Activated gamma-delta T cell (primary cell): Measurements from ENCODE around the gene SORCS2.

Experiments used
- DNase-seq: peaks from one replicate; lab custom pipeline; 2025; lab: John Stamatoyannopoulos, UW

The SORCS2 gene

GRCh38 chr4:7428261-7429068 lies 236.1 kb downstream of the SORCS2 start:
- DNase-seq: no peak

- no peak for DNase-seq
Observed at GRCh38 chr4:7429069-7429416, 236.7 kb downstream of the SORCS2 start.

GRCh38 chr4:7429601-7430078 lies 237.3 kb downstream of the SORCS2 start:
- no peak for DNase-seq

- DNase-seq: no peak
Observed at GRCh38 chr4:7430368-7430964, 238.1 kb downstream of the SORCS2 start.

- DNase-seq: no peak
Observed at GRCh38 chr4:7430965-7431695, 238.8 kb downstream of the SORCS2 start.

GRCh38 chr4:7431696-7432530 lies 239.6 kb downstream of the SORCS2 start:
- DNase-seq: no peak

- DNase-seq: no peak
Observed at GRCh38 chr4:7432531-7433375, 240.4 kb downstream of the SORCS2 start.

GRCh38 chr4:7433376-7434140 lies 241.2 kb downstream of the SORCS2 start:
- DNase-seq: no peak

GRCh38 chr4:7434141-7434765 lies 241.9 kb downstream of the SORCS2 start:
- DNase-seq: no peak

GRCh38 chr4:7434766-7435150 lies 242.4 kb downstream of the SORCS2 start, which contains the start of gene PSAPL1:
Gene PSAPL1, minus strand, starts transcription at chr4:7434930. Its CDS starts 51 bp downstream, at chr4:7434879.
- no peak for DNase-seq

GRCh38 chr4:7435471-7436061 lies 243.2 kb downstream of the SORCS2 start:
- DNase-seq: no peak

- DNase-seq: no peak
Observed at GRCh38 chr4:7436256-7436655, 243.9 kb downstream of the SORCS2 start.

- no peak for DNase-seq
Observed at GRCh38 chr4:7439699-7440098, 247.4 kb downstream of the SORCS2 start.

GRCh38 chr4:7441201-7441600 lies 248.9 kb downstream of the SORCS2 start:
- no peak for DNase-seq

- no peak for DNase-seq
Observed at GRCh38 chr4:7442574-7443162, 250.3 kb downstream of the SORCS2 start.

GRCh38 chr4:7444314-7444713 lies 252.0 kb downstream of the SORCS2 start:
- no peak for DNase-seq

GRCh38 chr4:7444731-7445130 lies 252.4 kb downstream of the SORCS2 start:
- DNase-seq: no peak

GRCh38 chr4:7447236-7447635 lies 254.9 kb downstream of the SORCS2 start:
- DNase-seq: no peak

- no peak for DNase-seq
Observed at GRCh38 chr4:7448036-7448435, 255.7 kb downstream of the SORCS2 start.
